PC-3 (cell line): ENCODE measurements around the gene CACNG8. TPM values are rescaled to one million over a fixed set of nuclear protein-coding genes. Genes with fewer than 3 reads are reported as not detected.

Experiments used
- ATAC-seq: fragments of 200-7000 bp; cut with Tn5 transposase; 2 replicates; pipeline ENCODE4 v1.9.1; 2020; ENCODE audit warnings: mild to moderate bottlenecking, moderate library complexity
- BruUV-seq: library from RNA; stranded (reverse); fragments of 400-500 nt; replicated peaks from 2 replicates; lab custom pipeline; 2021; lab: Mats Ljungman, UMichigan
- CTCF ChIA-PET: fragments of 300-600 bp; sonication (Branson Sonifier 250); formaldehyde crosslinking; loops from one replicate; lab custom pipeline; 2022; ENCODE audit warnings: antibody characterized with exemption; lab: Charles Lee
- POLR2A ChIA-PET: fragments of 300-600 bp; sonication (Branson Sonifier 250); formaldehyde crosslinking; loops from one replicate; lab custom pipeline; 2022; ENCODE audit warnings: antibody characterized with exemption; ENCODE audit not compliant: unreplicated experiment; lab: Charles Lee
- DNase-seq: peaks from one replicate; pipeline ENCODE4 v3.0.0-alpha.2; 2015
- H2AFZ ChIP-seq: fragments of 300-600 bp; sonication (generic); 2 replicates; pipeline ENCODE4 v1.6.0; 2016; ENCODE audit warnings: antibody characterized with exemption, low read length
- H3F3A ChIP-seq: fragments of 300-600 bp; sonication (generic); one replicate; pipeline ENCODE4 v1.6.0; 2017; ENCODE audit warnings: antibody characterized with exemption, low read length, control low read depth, mild to moderate bottlenecking; ENCODE audit not compliant: unreplicated experiment
- H3K27ac ChIP-seq: fragments of 300-600 bp; sonication (generic); 2 replicates; pipeline ENCODE4 v1.5.1; 2016; ENCODE audit warnings: mild to moderate bottlenecking, low read length
- H3K27me3 ChIP-seq: fragments of 300-600 bp; sonication (generic); 2 replicates; pipeline ENCODE4 v1.6.1; 2016; ENCODE audit warnings: low read length, mixed read lengths
- H3K36me3 ChIP-seq: fragments of 300-600 bp; sonication (generic); 2 replicates; pipeline ENCODE4 v1.6.1; 2016; ENCODE audit warnings: low read depth, mixed run types, low read length, mixed read lengths
- H3K4me1 ChIP-seq: fragments of 300-600 bp; sonication (generic); 2 replicates; pipeline ENCODE4 v1.5.1; 2016; ENCODE audit warnings: low read length; ENCODE audit not compliant: insufficient read depth
- H3K4me2 ChIP-seq: fragments of 300-600 bp; sonication (generic); 2 replicates; pipeline ENCODE4 v1.6.0; 2016; ENCODE audit warnings: low read length
- H3K4me3 ChIP-seq: fragments of 300-600 bp; sonication (generic); 2 replicates; pipeline ENCODE4 v1.5.1; 2016; ENCODE audit warnings: mild to moderate bottlenecking, low read length, mixed read lengths
- H3K79me2 ChIP-seq: fragments of 300-600 bp; sonication (generic); 2 replicates; pipeline ENCODE4 v1.6.1; 2017; ENCODE audit warnings: low read length, mixed read lengths
- H3K9ac ChIP-seq: fragments of 300-600 bp; sonication (generic); 2 replicates; pipeline ENCODE4 v1.6.0; 2016; ENCODE audit warnings: mild to moderate bottlenecking, low read length
- H3K9me2 ChIP-seq: fragments of 300-600 bp; sonication (generic); replicated peaks from 2 replicates; pipeline ENCODE4 v1.6.1; 2016; ENCODE audit warnings: mixed run types, low read length, mixed read lengths
- H3K9me3 ChIP-seq: fragments of 300-600 bp; sonication (generic); 2 replicates; pipeline ENCODE4 v1.6.1; 2016; ENCODE audit warnings: low read length, mixed read lengths
- H4K20me1 ChIP-seq: fragments of 300-600 bp; sonication (generic); 2 replicates; pipeline ENCODE4 v1.6.1; 2016; ENCODE audit warnings: low read length, mixed read lengths
- EZH2 ChIP-seq: fragments of 300-600 bp; sonication (generic); IDR thresholded peaks from one replicate; pipeline ENCODE4 v1.6.1; 2017; ENCODE audit warnings: antibody characterized with exemption, mild to moderate bottlenecking, low read length; ENCODE audit not compliant: unreplicated experiment
- EZH2phosphoT487 ChIP-seq: fragments of 300-600 bp; sonication (generic); IDR thresholded peaks from 2 replicates; pipeline ENCODE4 v1.6.1; 2018; ENCODE audit warnings: mild to moderate bottlenecking, antibody characterized with exemption, low read length, borderline replicate concordance
- intact Hi-C: fragments of 100-400 bp; cut with micrococcal nuclease; formaldehyde crosslinking; loops from 2 replicates; pipeline ENCODE4 v1.9.0; 2023
- total RNA-seq: library from RNA; depleted of rRNA; stranded (reverse); fragments of >200 nt; gene quantifications from 2 replicates; pipeline ENCODE4 v1.2.3, GENCODE V29; 2014
- TF ChIP-seq, protein P1 (sequence below): fragments of 300-600 bp; sonication (generic); conservative IDR thresholded peaks from 2 replicates; pipeline ENCODE4 v1.5.1; 2017; ENCODE audit warnings: antibody characterized with exemption, low read depth, mild to moderate bottlenecking, low read length

The CACNG8 gene
- total RNA-seq, 1 experiment from 2014 or later, result 0.15 TPM

DNA sequence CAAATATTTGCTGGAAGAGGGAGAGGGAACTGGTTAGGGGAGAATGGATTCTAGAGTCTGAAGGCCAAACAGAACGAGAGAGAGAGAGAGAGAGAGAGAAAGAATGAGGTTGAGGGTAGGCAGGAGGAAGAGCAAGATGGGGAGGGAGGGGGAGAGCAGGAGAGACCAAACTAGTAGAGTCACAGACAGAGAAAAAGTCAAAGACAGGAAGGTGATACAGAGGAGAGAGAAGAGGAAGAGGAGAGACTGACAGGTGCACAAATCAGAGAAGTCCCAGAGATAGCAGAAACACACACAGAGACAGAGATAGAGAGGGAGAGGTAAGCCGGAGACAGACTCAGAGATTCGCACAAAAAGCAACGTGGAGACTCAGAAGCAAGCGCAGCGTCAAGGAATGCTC lies 23.1 kb downstream of the CACNG8 start:
- no peaks in the 10 kb centered on the region for H4K20me1 ChIP-seq
- H3K9me3 ChIP-seq, result no peaks in the 10 kb centered on the region
- ATAC-seq, result no peak
- intact Hi-C loops, result no loop called here
- no peaks in the 10 kb centered on the region for H3K79me2 ChIP-seq
- no peak overlapping the region for H2AFZ ChIP-seq
- POLR2A ChIA-PET, result no interaction called here
- no peak overlapping the region for H3K4me3 ChIP-seq
- H3K9me2 ChIP-seq, result no peaks in the 10 kb centered on the region
- H3K9ac ChIP-seq, result no peak overlapping the region
- no TSS peak for BruUV-seq
- no peak overlapping the region for H3K27ac ChIP-seq
- H3K27me3 ChIP-seq, result no peaks in the 10 kb centered on the region
- H3K4me2 ChIP-seq, result no peak overlapping the region
- CTCF ChIA-PET, result no interaction called here
- H3K4me1 ChIP-seq, result peaks cover 12% of the 10 kb centered on the region
- no peaks in the 10 kb centered on the region for H3F3A ChIP-seq
- TF ChIP-seq EZH2phosphoT487 (no peak), EZH2 (no peak)
- TF ChIP-seq, protein P1, sequence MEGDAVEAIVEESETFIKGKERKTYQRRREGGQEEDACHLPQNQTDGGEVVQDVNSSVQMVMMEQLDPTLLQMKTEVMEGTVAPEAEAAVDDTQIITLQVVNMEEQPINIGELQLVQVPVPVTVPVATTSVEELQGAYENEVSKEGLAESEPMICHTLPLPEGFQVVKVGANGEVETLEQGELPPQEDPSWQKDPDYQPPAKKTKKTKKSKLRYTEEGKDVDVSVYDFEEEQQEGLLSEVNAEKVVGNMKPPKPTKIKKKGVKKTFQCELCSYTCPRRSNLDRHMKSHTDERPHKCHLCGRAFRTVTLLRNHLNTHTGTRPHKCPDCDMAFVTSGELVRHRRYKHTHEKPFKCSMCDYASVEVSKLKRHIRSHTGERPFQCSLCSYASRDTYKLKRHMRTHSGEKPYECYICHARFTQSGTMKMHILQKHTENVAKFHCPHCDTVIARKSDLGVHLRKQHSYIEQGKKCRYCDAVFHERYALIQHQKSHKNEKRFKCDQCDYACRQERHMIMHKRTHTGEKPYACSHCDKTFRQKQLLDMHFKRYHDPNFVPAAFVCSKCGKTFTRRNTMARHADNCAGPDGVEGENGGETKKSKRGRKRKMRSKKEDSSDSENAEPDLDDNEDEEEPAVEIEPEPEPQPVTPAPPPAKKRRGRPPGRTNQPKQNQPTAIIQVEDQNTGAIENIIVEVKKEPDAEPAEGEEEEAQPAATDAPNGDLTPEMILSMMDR, result no peak
- H3K36me3 ChIP-seq, result no peaks in the 10 kb centered on the region
- no peak for DNase-seq

DNA sequence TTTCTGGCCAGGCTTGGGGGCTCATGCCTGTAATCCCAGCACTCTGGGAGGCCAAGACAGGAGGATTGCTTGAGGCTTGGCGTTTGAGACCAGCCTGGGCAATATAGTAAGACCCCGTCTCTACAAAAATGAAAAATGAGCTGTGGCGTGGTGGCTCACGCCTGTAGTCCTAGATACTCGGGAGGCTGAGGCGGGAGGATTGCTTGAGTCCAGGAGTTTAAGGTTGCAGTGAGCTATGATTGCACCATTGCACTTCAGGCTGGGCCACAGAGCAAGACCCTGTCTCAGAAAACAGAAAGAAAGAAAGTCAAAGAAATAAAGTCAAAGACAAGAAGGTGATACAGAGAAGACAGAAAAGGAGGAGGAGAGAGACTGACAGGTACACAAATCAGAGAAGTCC lies 26.2 kb downstream of the CACNG8 start:
- no peak for ATAC-seq
- Histone ChIP-seq H3K4me2 (no peak overlapping the region), H3K9me2 (no peaks in the 10 kb centered on the region), H3F3A (no peaks in the 10 kb centered on the region), H2AFZ (no peak overlapping the region), H3K9ac (no peak overlapping the region), H3K4me3 (no peak overlapping the region), H3K9me3 (no peaks in the 10 kb centered on the region), H3K79me2 (no peaks in the 10 kb centered on the region), H3K4me1 (0 out of 2 replicates have a peak, but pooled peaks cover 3% of the 10 kb centered on the region), H4K20me1 (no peaks in the 10 kb centered on the region), H3K27me3 (no peaks in the 10 kb centered on the region), H3K36me3 (no peaks in the 10 kb centered on the region), H3K27ac (no peak overlapping the region)
- ChIA-PET POLR2A (no interaction called here), CTCF (interaction anchor here (0.6 to 1.1 kb wide), 2 partner anchors 30 to 41 kb away, joined by 9 to 10 read pairs; no protein-coding TSS in a partner anchor)
- TF ChIP-seq EZH2 (no peak), EZH2phosphoT487 (no peak)
- TF ChIP-seq, protein P1, result no peak
- intact Hi-C loops, result no loop called here
- no peak for DNase-seq
- no TSS peak for BruUV-seq

DNA sequence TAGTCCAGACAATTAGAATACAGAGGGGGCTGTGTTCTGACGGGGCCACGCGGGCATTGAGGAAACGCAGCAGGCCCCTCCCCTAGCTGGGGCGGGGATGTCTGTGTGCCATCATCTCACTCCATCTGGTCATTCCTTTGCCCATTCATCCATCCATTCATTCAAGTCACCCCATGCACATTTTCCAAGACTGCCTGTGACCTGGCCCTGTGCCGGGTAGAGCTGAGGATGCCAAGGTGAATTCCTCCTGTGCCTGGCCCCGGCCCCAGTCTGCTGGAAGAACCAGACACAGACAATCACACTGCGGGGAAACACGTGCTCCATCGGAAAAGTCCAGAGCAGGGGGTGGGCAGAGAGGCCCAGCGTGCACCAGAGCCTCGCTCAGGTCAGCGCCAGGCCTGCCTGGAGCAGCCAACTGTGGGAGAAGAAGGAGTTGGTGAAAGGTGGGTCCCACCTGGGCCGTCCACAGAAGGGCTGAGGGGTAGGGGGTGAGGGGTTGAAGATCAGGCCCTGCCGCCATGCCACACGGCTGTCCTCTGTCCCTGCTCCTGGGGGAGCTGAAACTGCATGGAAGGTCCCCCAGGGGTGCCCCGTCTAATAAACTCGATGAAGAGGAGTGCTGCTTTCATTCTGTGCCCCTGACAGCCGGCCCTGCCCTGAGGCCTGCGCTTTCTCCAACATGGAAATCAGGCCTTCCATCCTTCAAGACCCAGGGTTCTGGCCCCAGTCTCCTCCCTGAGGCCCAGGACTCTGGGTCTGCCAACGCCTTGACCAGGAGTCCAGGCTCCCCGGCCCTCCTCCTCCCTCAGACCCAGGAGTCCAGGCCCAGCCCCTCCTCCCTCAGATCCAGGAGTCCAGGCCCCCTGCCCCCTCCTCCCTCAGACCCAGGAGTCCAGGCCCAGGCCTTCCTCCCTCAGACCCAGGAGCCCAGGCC lies 27.1 kb downstream of the CACNG8 start:
- Histone ChIP-seq H3K27ac (no peak overlapping the region), H3K9me3 (no peaks in the 10 kb centered on the region), H3K4me2 (no peak overlapping the region), H3K9me2 (no peaks in the 10 kb centered on the region), H3K79me2 (no peaks in the 10 kb centered on the region), H3K4me1 (0 out of 2 replicates have a peak, but pooled peaks cover 3% of the 10 kb centered on the region), H4K20me1 (no peaks in the 10 kb centered on the region), H2AFZ (no peak overlapping the region), H3F3A (no peaks in the 10 kb centered on the region), H3K27me3 (no peaks in the 10 kb centered on the region), H3K9ac (no peak overlapping the region), H3K4me3 (no peak overlapping the region), H3K36me3 (no peaks in the 10 kb centered on the region)
- DNase-seq, result no peak
- ChIA-PET POLR2A (interaction anchor here (0.6 kb wide), 1 partner anchor 17 kb away, joined by 3 read pairs; no protein-coding TSS in a partner anchor), CTCF (no interaction called here)
- no peak for ATAC-seq
- BruUV-seq, result no TSS peak
- intact Hi-C loops, result no loop called here
- no peak for TF ChIP-seq EZH2
- TF ChIP-seq EZH2phosphoT487, result no peak
- TF ChIP-seq, protein P1, result no peak
